Suprapubic skin (tissue), 3 donors: ENCODE data around the gene HOTAIR.

Source experiments
- EP300 ChIP-seq: sonication (generic); formaldehyde crosslinking; IDR thresholded peaks from one replicate; pipeline ENCODE4 v1.6.1; 2017; ENCODE audit warnings: antibody characterized with exemption
- TF ChIP-seq, protein P1 (sequence below), 2 donors: fragments of 200-600 bp in 1 of 2; fragments of 450-650 bp in 1 of 2; sonication (generic) in 1 of 2; IDR thresholded peaks; one replicate each; pipeline ENCODE4 v1.5.1; 2016 to 2019; ENCODE audit warnings: antibody characterized with exemption in 2 of 2, mild to moderate bottlenecking in 1 of 2, moderate library complexity in 1 of 2

DNA sequence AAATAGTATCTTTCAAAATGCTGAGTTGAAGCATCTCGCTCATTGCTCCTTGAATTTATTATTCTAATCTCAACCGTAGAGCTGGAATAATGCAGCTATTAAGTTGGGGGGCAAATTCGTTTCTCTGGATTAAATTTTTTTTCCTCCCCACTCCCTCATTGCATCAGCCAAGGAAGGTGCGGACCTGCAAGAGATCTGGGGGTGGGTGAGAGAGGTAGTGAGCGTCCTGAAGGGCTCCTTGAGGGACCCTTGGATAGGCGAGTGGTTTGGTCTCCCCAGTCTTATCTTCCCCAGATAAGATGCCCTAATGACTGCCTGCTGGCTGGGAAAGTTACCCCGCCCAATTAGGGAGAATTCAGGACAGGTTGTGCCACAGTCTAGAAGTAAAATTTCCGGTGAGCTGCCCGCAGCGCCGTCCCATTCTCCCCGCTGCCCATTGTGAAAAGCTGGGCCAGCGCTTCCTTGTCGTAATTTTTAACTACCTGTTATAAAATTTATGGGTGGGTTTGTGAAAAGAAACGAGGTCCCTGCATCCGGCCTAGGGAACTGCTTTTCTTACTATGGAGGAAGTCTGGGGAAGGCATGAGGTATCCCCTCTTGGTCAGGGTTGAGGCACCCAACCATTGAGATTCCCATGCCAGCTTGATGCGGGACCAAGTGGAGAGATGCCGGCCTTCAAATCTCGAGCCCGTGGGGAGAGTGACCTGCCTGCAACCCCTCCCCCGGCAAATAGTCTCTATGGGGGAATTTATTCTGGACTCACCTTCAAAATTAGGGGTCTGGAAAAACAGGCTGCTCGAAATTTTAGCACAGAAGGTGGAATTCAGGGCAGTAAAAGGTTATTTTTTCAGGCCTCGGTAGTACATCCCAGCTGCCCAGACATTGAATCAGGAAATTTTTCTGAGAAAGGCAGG, 40.5 kb upstream of the HOTAIR start:
- TF ChIP-seq, protein P1, sequence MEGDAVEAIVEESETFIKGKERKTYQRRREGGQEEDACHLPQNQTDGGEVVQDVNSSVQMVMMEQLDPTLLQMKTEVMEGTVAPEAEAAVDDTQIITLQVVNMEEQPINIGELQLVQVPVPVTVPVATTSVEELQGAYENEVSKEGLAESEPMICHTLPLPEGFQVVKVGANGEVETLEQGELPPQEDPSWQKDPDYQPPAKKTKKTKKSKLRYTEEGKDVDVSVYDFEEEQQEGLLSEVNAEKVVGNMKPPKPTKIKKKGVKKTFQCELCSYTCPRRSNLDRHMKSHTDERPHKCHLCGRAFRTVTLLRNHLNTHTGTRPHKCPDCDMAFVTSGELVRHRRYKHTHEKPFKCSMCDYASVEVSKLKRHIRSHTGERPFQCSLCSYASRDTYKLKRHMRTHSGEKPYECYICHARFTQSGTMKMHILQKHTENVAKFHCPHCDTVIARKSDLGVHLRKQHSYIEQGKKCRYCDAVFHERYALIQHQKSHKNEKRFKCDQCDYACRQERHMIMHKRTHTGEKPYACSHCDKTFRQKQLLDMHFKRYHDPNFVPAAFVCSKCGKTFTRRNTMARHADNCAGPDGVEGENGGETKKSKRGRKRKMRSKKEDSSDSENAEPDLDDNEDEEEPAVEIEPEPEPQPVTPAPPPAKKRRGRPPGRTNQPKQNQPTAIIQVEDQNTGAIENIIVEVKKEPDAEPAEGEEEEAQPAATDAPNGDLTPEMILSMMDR (IDR thresholded peaks at IDR 0.05): no peak
- TF ChIP-seq EP300: no peak
